ENCODE results near the gene RNF39.
"Not testable (repeated sequence)": the region's sequence is repeated elsewhere in the genome, so short reads cannot be mapped to it uniquely, and the experiment has no call there.

RNF39 gene

GRCh38 chr6:30075094-30075789 is at the start of gene RNF39:
TSS of gene RNF39 (minus strand) at chr6:30075769. CDS start at chr6:30075585, 184 bp downstream.
- no peak for DNase-seq

- DNase-seq = no peak
These were observed 46.9 kb upstream of the RNF39 start for GRCh38 chr6:30122515-30122914.

- DNase-seq = no peak
These were observed 46.1 kb upstream of the RNF39 start for GRCh38 chr6:30121446-30122366.

- not testable (repeated sequence) for DNase-seq
These were observed 43.1 kb upstream of the RNF39 start for GRCh38 chr6:30118691-30119090.

- no peak for DNase-seq
These were observed 41.2 kb upstream of the RNF39 start for GRCh38 chr6:30116724-30117123.

- no peak for DNase-seq
These were observed 38.3 kb upstream of the RNF39 start for GRCh38 chr6:30113841-30114240.

GRCh38 chr6:30113003-30113759 is 37.6 kb upstream of the RNF39 start, which contains the start of gene TRIM31:
TSS of gene TRIM31 (minus strand) at chr6:30113090. CDS start at chr6:30112805, 285 bp downstream.
- DNase-seq = no peak

GRCh38 chr6:30112402-30112994 is 36.9 kb upstream of the RNF39 start:
- DNase-seq = no peak

- DNase-seq = no peak
These were observed 35.8 kb upstream of the RNF39 start for GRCh38 chr6:30111266-30111856.

- DNase-seq = no peak
These were observed 29.1 kb upstream of the RNF39 start for GRCh38 chr6:30104661-30105060.

GRCh38 chr6:30103872-30104179 is 28.3 kb upstream of the RNF39 start:
- no peak for DNase-seq

- DNase-seq = peak; percentile 77 to 82
These were observed 27.7 kb upstream of the RNF39 start for GRCh38 chr6:30102970-30103871.

- DNase-seq = no peak
These were observed 26.9 kb upstream of the RNF39 start for GRCh38 chr6:30102414-30102969.

GRCh38 chr6:30101444-30102413 is 26.2 kb upstream of the RNF39 start:
- DNase-seq = peak; percentile 72 to 74

GRCh38 chr6:30100585-30101443 is 25.2 kb upstream of the RNF39 start:
- peak in 1 of 2 donors; percentile 4 for DNase-seq

GRCh38 chr6:30100154-30100553 is 24.6 kb upstream of the RNF39 start:
- no peak for DNase-seq

GRCh38 chr6:30097902-30098768 is 22.6 kb upstream of the RNF39 start:
- no peak for DNase-seq

- DNase-seq = no peak
These were observed 21.3 kb upstream of the RNF39 start for GRCh38 chr6:30096829-30097228.

Data from stimulated activated CD4-positive, alpha-beta T cell treated with anti-CD3 and anti-CD28 coated beads, Interleukin-2, amount 100 ng/mL, for 48 hours (primary cell).